ENCODE measurements around the gene FAM170B. TPM values are rescaled to one million over a fixed set of nuclear protein-coding genes. Genes with fewer than 3 reads are reported as not detected.

FAM170B gene
- total and polyA plus RNA-seq, 2 of the 4 experiments (the other 2 are of a cell fraction), result not detected

DNA sequence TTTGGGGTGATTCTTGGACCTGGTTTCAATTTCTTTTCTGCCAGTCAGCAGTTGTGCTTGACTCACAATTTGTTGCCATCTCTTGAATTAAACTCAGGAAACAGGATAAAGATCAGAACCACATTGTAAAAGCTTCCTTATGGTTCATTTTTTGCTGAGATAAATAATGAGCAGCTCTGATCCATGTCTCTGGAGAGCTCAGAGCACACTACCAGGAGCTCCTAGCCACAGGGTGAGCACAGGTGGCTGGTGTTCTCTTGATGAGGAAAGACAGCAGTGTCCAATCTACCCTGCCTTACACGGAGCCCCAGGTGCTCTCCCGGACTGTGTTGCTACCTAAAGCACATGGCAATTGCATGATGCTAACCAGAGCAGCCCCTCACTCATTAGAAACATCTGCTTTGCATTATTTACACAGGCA, 17.2 kb upstream of the FAM170B start:
- Histone ChIP-seq H4K20me1 (ENCODE audit: insufficient read depth, low read length) (no peaks in the 10 kb centered on the region), H3K18ac (ENCODE audit: low read depth, low read length) (no peak overlapping the region), H3K27ac (ENCODE audit: insufficient read depth, low read length) (no peak overlapping the region), H3K4me2 (ENCODE audit: low read depth, low read length) (no peak overlapping the region), H3K56ac (ENCODE audit: extremely low read depth, insufficient read depth, low read length) (no peak overlapping the region), H2AFZ (replicated peaks; ENCODE audit: low read length, poor library complexity) (no peak overlapping the region), H3K9me3 (ENCODE audit: control insufficient read depth, insufficient read depth, low read length) (no peaks in the 10 kb centered on the region; the same call in 1 of the 2 replicates), H2AK9ac (replicated peaks; ENCODE audit: low read depth, low read length, poor library complexity) (no peak overlapping the region), H3K9me1 (ENCODE audit: insufficient read depth, low read length) (peaks cover 8% of the 10 kb centered on the region), H3K14ac (replicated peaks; ENCODE audit: low read depth, low read length) (no peak overlapping the region), H2AK5ac (ENCODE audit: low read depth, low read length) (no peak overlapping the region; the same call in 1 of the 2 replicates), H4K91ac (ENCODE audit: insufficient read depth, low read depth, low read length) (no peak overlapping the region), H4K8ac (ENCODE audit: low read depth in 2 of 2, low read length in 2 of 2) (no peak overlapping the region), H3K4ac (ENCODE audit: low read depth, low read length) (no peak overlapping the region), H2BK120ac (ENCODE audit: low read depth, low read length) (peak overlapping the region; percentile 18; the same call in 1 of the 2 replicates), H3K9ac (ENCODE audit: low read depth, low read length) (no peak overlapping the region), H2BK5ac (ENCODE audit: low read depth, low read length, poor library complexity, severe bottlenecking) (no peak overlapping the region), H3K79me1 (ENCODE audit: low read depth in 1 of 2, low read length in 2 of 2) (no peaks in the 10 kb centered on the region), H3K27me3 (ENCODE audit: control insufficient read depth, insufficient read depth, low read length) (no peaks in the 10 kb centered on the region), H2BK20ac (ENCODE audit: low read depth, low read length) (no peak overlapping the region), H3K23ac (ENCODE audit: low read depth, low read length) (no peak overlapping the region), H2BK15ac (ENCODE audit: low read depth, low read length) (no peak overlapping the region; the same call in 2 of the 3 replicates), H3K4me1 (ENCODE audit: control insufficient read depth, insufficient read depth, low read length) (peaks cover 4% of the 10 kb centered on the region), H3K36me3 (ENCODE audit: control insufficient read depth, insufficient read depth, low read length) (no peaks in the 10 kb centered on the region), H3K4me3 (ENCODE audit: insufficient read depth, low read depth, low read length) (no peak overlapping the region), H4K5ac (ENCODE audit: low read depth, low read length) (no peak overlapping the region)
- no TSS peak for BruUV-seq (replicated peaks)
- ATAC-seq (ENCODE audit: low read depth), result no peak
- ChIA-PET POLR2A (ENCODE audit: unreplicated experiment) (no interaction called here), CTCF (interaction anchor here (0.9 to 1.1 kb wide), 3 partner anchors 10 to 12 kb away, joined by 3 to 4 read pairs (median 3); no protein-coding TSS in a partner anchor)
- intact Hi-C loops (cut with micrococcal nuclease), result no loop called here
- WGBS, 2 experiments (ENCODE audit: extremely low coverage in 2 of 2, insufficient read length in 1 of 2), result no CpG with 5 or more reads among the region's 2 CpGs
- in situ Hi-C loops (cut with MboI; ENCODE audit: low sequenced_read_pairs), result no loop called here
- no peak for TF ChIP-seq FOS (IDR thresholded peaks at IDR 0.05; ENCODE audit: low read depth, low read length)
- TF ChIP-seq NFE2L2 (IDR thresholded peaks at IDR 0.05; ENCODE audit: low read depth, low read length), result no peak
- 0 out of 2 replicates have a peak, but pooled peaks have one; percentile 15 for TF ChIP-seq MAFK (IDR thresholded peaks at IDR 0.05; ENCODE audit: low read depth, low read length)
- TF ChIP-seq POLR2A (IDR thresholded peaks at IDR 0.05; ENCODE audit: low read depth, low read length), result no peak
- no peak for TF ChIP-seq CHD1 (IDR thresholded peaks at IDR 0.05; ENCODE audit: low read depth, low read length)
- dilution Hi-C loops (cut with HindIII; ENCODE audit: low sequenced_read_pairs, unreplicated experiment), result no loop called here
- no peak for DNase-seq

Data from IMR-90 (cell line).